ENCODE data around the gene FOLR1.
"Not testable (repeated sequence)": the region's sequence is repeated elsewhere in the genome, so short reads cannot be mapped to it uniquely, and the experiment has no call there.

- not testable (repeated sequence) for TF ChIP-seq CTCF (IDR thresholded peaks at IDR 0.05); REST (IDR thresholded peaks at IDR 0.05; ENCODE audit: insufficient read depth in 1 of 2, low read depth in 2 of 2, low read length in 1 of 2); SIN3A (IDR thresholded peaks at IDR 0.05; ENCODE audit: borderline replicate concordance, insufficient read depth, low read depth, low read length); POLR2AphosphoS5 (IDR thresholded peaks at IDR 0.05; ENCODE audit: low read depth, low read length)
Observed at GRCh38 chr11:72153874-72154273, 38.1 kb upstream of the FOLR1 start.
